ENCODE measurements around the gene LPP. TPM values are rescaled to one million over a fixed set of nuclear protein-coding genes. Genes with fewer than 3 reads are reported as not detected.

LPP gene
- polyA plus RNA-seq, 2 of the 4 experiments (the other 2 are of a cell fraction), result 11.0 to 30.8 TPM

DNA sequence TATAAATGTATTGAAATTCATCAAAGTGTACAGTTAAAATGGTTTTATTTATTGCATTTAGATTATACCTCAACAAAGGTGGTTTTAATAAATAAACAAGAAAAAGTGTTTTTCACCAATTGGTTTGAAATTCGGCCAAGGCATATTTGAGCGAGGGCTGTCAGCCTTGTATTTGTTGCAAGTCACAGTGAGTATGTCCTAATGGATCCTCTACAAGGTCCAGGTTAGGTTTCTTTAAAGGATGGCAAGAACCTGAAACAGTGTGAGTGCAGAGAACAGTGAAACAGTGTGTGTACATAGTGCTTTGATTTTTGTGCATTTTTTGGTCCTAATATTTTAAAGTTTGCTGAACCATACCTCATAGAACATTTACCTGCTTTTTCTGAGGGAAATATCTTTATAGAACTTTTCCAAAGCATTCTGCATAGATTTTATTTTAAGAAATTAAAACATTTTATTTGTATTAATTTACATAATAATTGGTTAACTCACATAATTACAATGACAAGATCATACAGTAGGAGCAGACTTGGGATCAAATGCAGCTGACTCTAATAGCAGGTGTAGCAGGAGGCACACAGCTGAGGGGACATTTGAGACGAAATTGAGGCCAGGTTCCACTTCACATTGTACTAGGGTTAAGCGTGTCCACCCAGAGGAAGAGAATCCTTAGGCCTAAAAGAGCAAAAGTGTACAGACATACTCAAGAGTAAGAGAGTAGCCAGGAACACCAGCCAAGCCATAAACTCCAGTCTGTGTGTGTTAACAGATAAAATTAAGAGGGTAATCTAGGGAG is 589.0 kb downstream of the LPP start:
- no peak overlapping the region for H3K27ac ChIP-seq
- POLR2A ChIA-PET, result no interaction called here
- ATAC-seq, result no peak
- peaks cover 16% of the 10 kb centered on the region for H3K4me1 ChIP-seq
- TF ChIP-seq ZSCAN20 (CRISPR knock-in tag; IDR thresholded peaks at IDR 0.05) (no peak), CBX8 (IDR thresholded peaks at IDR 0.05) (no peak), ZFP36 (IDR thresholded peaks at IDR 0.05; ENCODE audit: borderline replicate concordance, partially characterized antibody) (no peak), MAFK (IDR thresholded peaks at IDR 0.05; ENCODE audit: partially characterized antibody) (no peak), KDM1A (IDR thresholded peaks at IDR 0.05; ENCODE audit: low read depth) (no peak), FOSB (CRISPR knock-in tag; IDR thresholded peaks at IDR 0.05) (no peak), TFCP2L1 (CRISPR knock-in tag; IDR thresholded peaks at IDR 0.05) (no peak), HOXA7 (CRISPR knock-in tag; IDR thresholded peaks at IDR 0.05) (no peak), FOXS1 (CRISPR knock-in tag; IDR thresholded peaks at IDR 0.05) (no peak), GATA3 (IDR thresholded peaks at IDR 0.05; ENCODE audit: borderline replicate concordance) (no peak), CHD4 (IDR thresholded peaks at IDR 0.05; ENCODE audit: borderline replicate concordance) (no peak)
- H3K4me3 ChIP-seq, result no peak overlapping the region
- H3K9me3 ChIP-seq, result no peaks in the 10 kb centered on the region
- no peak for FAIRE-seq
- no peak overlapping the region for H3K4me2 ChIP-seq
- CTCF ChIA-PET, result no interaction called here
- 93% methylated on average over 4 of the region's 4 CpGs for WGBS (ENCODE audit: missing lambda C conversion rate)
- DNase-seq (ENCODE audit: low read depth in 1 of 2, low spot score in 1 of 2), result no peak

DNA sequence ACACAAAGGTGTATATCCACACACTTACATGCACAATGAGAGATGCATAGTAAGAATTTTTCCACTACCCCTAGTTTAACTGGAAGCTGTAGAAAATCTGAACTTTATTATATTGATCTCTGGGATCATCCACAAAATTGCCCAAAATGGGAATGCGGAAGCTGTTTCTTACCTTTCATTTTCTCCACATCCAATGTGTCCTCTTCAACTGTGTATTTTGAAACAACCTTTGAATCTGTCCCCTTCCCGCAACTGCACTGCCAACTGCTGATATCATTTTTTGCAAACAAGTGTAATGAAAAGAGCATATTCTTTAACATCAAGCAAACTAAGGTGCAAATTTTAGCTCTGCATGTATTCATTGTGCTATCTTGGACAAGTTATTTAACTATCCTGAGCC is 590.2 kb downstream of the LPP start:
- no peak for DNase-seq (ENCODE audit: low read depth in 1 of 2, low spot score in 1 of 2)
- 96% methylated on average over 2 of the region's 2 CpGs for WGBS (ENCODE audit: missing lambda C conversion rate)
- TF ChIP-seq POLR2AphosphoS2 (conservative IDR thresholded peaks at IDR 0.05; ENCODE audit: low read length), result no peak
- no peak for TF ChIP-seq HOXB13 (CRISPR knock-in tag; IDR thresholded peaks at IDR 0.05; ENCODE audit: low read depth)
- TF ChIP-seq TP53 (CRISPR knock-in tag; IDR thresholded peaks at IDR 0.05), result no peak
- TF ChIP-seq MAZ (IDR thresholded peaks at IDR 0.05; ENCODE audit: borderline replicate concordance, low read depth, low read length), result no peak
- no peak for TF ChIP-seq ZNF302 (CRISPR knock-in tag; IDR thresholded peaks at IDR 0.05)
- TF ChIP-seq RFX5 (IDR thresholded peaks at IDR 0.05), result no peak
- no peak for TF ChIP-seq ZSCAN20 (CRISPR knock-in tag; IDR thresholded peaks at IDR 0.05)
- no peak for TF ChIP-seq CBX8 (IDR thresholded peaks at IDR 0.05)
- TF ChIP-seq PHF8 (IDR thresholded peaks at IDR 0.05; ENCODE audit: borderline replicate concordance, low read depth), result no peak
- H3K9me3 ChIP-seq, result no peaks in the 10 kb centered on the region
- no peak for FAIRE-seq
- H3K4me2 ChIP-seq, result no peak overlapping the region
- peaks cover 16% of the 10 kb centered on the region for H3K4me1 ChIP-seq
- ATAC-seq, result no peak
- ChIA-PET POLR2A (no interaction called here), CTCF (no interaction called here)
- H3K27ac ChIP-seq, result no peak overlapping the region
- no peak overlapping the region for H3K4me3 ChIP-seq

DNA sequence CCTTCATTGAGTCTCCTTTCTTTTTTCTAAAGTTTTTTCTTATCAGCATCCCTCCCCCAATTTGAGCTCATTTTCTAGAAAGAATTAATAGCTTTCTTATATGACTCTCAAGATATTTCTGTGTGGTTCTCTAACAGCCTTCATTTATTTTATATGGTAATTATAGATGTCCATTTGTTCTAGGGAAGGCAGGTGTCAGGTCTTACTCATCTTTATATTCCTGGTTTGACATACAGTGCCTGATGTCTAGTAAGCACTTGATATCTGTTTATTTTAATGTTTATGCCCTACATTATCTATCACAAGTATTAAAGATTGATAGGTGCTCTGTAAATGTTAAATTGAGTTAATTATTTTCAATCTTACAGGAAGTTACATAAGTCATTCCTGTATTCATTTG is 591.1 kb downstream of the LPP start:
- no peaks in the 10 kb centered on the region for H3K9me3 ChIP-seq
- FAIRE-seq (no peak), ATAC-seq (no peak), DNase-seq (ENCODE audit: low read depth in 1 of 2, low spot score in 1 of 2) (no peak)
- CTCF ChIA-PET, result no interaction called here
- POLR2A ChIA-PET, result no interaction called here
- H3K27ac ChIP-seq, result no peak overlapping the region
- no peak overlapping the region for H3K4me2 ChIP-seq
- no peak overlapping the region for H3K4me3 ChIP-seq
- TF ChIP-seq RARB (CRISPR knock-in tag; IDR thresholded peaks at IDR 0.05), result no peak
- TF ChIP-seq HEYL (CRISPR knock-in tag; IDR thresholded peaks at IDR 0.05), result no peak
- TF ChIP-seq SREBF2 (IDR thresholded peaks at IDR 0.05), result no peak
- no peak for TF ChIP-seq KDM5A (IDR thresholded peaks at IDR 0.05)
- no peak for TF ChIP-seq NR3C1 (IDR thresholded peaks at IDR 0.05)
- no peak for TF ChIP-seq HOXB13 (CRISPR knock-in tag; IDR thresholded peaks at IDR 0.05; ENCODE audit: low read depth)
- no peak for TF ChIP-seq ZSCAN20 (CRISPR knock-in tag; IDR thresholded peaks at IDR 0.05)
- TF ChIP-seq, protein P1, sequence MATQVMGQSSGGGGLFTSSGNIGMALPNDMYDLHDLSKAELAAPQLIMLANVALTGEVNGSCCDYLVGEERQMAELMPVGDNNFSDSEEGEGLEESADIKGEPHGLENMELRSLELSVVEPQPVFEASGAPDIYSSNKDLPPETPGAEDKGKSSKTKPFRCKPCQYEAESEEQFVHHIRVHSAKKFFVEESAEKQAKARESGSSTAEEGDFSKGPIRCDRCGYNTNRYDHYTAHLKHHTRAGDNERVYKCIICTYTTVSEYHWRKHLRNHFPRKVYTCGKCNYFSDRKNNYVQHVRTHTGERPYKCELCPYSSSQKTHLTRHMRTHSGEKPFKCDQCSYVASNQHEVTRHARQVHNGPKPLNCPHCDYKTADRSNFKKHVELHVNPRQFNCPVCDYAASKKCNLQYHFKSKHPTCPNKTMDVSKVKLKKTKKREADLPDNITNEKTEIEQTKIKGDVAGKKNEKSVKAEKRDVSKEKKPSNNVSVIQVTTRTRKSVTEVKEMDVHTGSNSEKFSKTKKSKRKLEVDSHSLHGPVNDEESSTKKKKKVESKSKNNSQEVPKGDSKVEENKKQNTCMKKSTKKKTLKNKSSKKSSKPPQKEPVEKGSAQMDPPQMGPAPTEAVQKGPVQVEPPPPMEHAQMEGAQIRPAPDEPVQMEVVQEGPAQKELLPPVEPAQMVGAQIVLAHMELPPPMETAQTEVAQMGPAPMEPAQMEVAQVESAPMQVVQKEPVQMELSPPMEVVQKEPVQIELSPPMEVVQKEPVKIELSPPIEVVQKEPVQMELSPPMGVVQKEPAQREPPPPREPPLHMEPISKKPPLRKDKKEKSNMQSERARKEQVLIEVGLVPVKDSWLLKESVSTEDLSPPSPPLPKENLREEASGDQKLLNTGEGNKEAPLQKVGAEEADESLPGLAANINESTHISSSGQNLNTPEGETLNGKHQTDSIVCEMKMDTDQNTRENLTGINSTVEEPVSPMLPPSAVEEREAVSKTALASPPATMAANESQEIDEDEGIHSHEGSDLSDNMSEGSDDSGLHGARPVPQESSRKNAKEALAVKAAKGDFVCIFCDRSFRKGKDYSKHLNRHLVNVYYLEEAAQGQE (IDR thresholded peaks at IDR 0.05), result no peak
- TF ChIP-seq, protein P2, sequence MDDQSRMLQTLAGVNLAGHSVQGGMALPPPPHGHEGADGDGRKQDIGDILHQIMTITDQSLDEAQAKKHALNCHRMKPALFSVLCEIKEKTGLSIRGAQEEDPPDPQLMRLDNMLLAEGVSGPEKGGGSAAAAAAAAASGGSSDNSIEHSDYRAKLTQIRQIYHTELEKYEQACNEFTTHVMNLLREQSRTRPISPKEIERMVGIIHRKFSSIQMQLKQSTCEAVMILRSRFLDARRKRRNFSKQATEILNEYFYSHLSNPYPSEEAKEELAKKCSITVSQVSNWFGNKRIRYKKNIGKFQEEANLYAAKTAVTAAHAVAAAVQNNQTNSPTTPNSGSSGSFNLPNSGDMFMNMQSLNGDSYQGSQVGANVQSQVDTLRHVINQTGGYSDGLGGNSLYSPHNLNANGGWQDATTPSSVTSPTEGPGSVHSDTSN (IDR thresholded peaks at IDR 0.05), result no peak
- TF ChIP-seq, protein P3, sequence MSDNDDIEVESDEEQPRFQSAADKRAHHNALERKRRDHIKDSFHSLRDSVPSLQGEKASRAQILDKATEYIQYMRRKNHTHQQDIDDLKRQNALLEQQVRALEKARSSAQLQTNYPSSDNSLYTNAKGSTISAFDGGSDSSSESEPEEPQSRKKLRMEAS (IDR thresholded peaks at IDR 0.05), result no peak
- no peak for TF ChIP-seq FOSB (CRISPR knock-in tag; IDR thresholded peaks at IDR 0.05)
- TF ChIP-seq MYC (IDR thresholded peaks at IDR 0.05; ENCODE audit: borderline replicate concordance, low read length), result no peak
- TF ChIP-seq RAD21 (conservative IDR thresholded peaks at IDR 0.05 in 1 of 2, IDR thresholded peaks at IDR 0.05 in 1 of 2), result no peak
- H3K4me1 ChIP-seq, result peaks cover 16% of the 10 kb centered on the region
